Activated naive CD8-positive, alpha-beta T cell (primary cell): ENCODE data around the gene MEGF10.

Experiments used
- H3K27ac Mint-ChIP-seq: one replicate; pipeline ENCODE4 v1.8.0; 2021; ENCODE audit warnings: mixed read lengths
- H3K27me3 Mint-ChIP-seq: one replicate; pipeline ENCODE4 v1.8.0; 2021; ENCODE audit warnings: mixed read lengths
- H3K36me3 Mint-ChIP-seq: one replicate; pipeline ENCODE4 v1.8.0; 2021; ENCODE audit warnings: mixed read lengths
- H3K4me1 Mint-ChIP-seq: one replicate; pipeline ENCODE4 v1.8.0; 2021; ENCODE audit warnings: low read depth, mixed read lengths
- H3K4me3 Mint-ChIP-seq: one replicate; pipeline ENCODE4 v1.8.0; 2021; ENCODE audit warnings: mild to moderate bottlenecking, mixed read lengths
- H3K9me3 Mint-ChIP-seq: one replicate; pipeline ENCODE4 v1.8.0; 2021; ENCODE audit warnings: low read depth, mixed read lengths

Gene MEGF10

DNA sequence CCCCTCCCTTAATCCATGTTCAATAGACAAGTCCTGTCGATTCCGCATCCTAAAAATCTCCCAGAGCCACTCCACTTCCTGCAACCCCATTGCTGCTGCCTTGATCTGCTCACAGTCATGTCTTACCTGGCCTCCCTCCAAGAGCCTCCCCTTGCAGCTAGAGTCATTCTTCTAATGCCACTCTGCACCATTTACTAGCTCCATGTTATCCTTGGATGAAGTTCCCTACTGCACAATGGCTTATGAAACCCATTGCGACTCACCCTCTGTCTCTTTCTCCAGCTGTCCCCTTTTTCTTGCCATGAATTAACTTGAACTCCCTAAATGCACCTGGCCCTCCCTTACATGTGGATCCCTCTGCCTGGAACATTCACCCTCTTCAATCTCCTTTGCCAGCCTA, 39.5 kb downstream of the MEGF10 start:
- H3K9me3 Mint-ChIP-seq: no peaks in the 10 kb centered on the region
- H3K4me1 Mint-ChIP-seq: no peaks in the 10 kb centered on the region
- no peaks in the 10 kb centered on the region for H3K36me3 Mint-ChIP-seq
- peaks cover 17% of the 10 kb centered on the region for H3K27me3 Mint-ChIP-seq
- no peak overlapping the region for H3K27ac Mint-ChIP-seq
- no peak overlapping the region for H3K4me3 Mint-ChIP-seq

GRCh38 chr5:127331890-127332649, 41.5 kb downstream of the MEGF10 start:
- no peak overlapping the region for H3K4me3 Mint-ChIP-seq
- no peaks in the 10 kb centered on the region for H3K9me3 Mint-ChIP-seq
- H3K4me1 Mint-ChIP-seq: no peaks in the 10 kb centered on the region
- no peaks in the 10 kb centered on the region for H3K36me3 Mint-ChIP-seq
- H3K27ac Mint-ChIP-seq: no peak overlapping the region
- peaks cover 20% of the 10 kb centered on the region for H3K27me3 Mint-ChIP-seq

GRCh38 chr5:127333483-127333882, 42.9 kb downstream of the MEGF10 start:
- H3K27me3 Mint-ChIP-seq: peaks cover 21% of the 10 kb centered on the region
- no peak overlapping the region for H3K4me3 Mint-ChIP-seq
- no peaks in the 10 kb centered on the region for H3K36me3 Mint-ChIP-seq
- H3K9me3 Mint-ChIP-seq: no peaks in the 10 kb centered on the region
- H3K4me1 Mint-ChIP-seq: no peaks in the 10 kb centered on the region
- no peak overlapping the region for H3K27ac Mint-ChIP-seq

DNA sequence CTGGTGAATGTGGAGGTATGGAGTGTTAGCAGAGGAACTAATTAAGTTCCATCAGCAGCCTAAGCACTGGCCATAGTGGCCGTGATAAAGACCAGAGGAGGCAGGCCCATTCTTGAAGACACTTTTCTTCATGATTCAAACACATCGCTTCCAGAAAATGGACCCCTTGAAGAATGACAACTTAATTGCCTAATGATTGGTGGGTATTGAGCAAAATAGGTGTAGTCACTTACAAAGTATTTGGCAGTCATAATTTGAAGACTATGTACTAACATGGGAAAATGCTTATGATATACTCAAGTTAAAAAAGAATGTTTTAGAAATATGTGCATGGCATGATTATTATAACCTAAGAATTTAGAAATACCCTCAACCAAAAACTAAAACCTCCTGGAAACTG, 44.8 kb downstream of the MEGF10 start:
- Mint-ChIP-seq H3K27me3 (peaks cover 19% of the 10 kb centered on the region), H3K27ac (no peak overlapping the region), H3K4me3 (no peak overlapping the region), H3K36me3 (no peaks in the 10 kb centered on the region), H3K9me3 (no peaks in the 10 kb centered on the region), H3K4me1 (no peaks in the 10 kb centered on the region)

GRCh38 chr5:127337876-127338275, 47.3 kb downstream of the MEGF10 start:
- Mint-ChIP-seq H3K36me3 (no peaks in the 10 kb centered on the region), H3K4me1 (no peaks in the 10 kb centered on the region), H3K4me3 (no peak overlapping the region), H3K27ac (no peak overlapping the region), H3K9me3 (no peaks in the 10 kb centered on the region), H3K27me3 (peaks cover 11% of the 10 kb centered on the region)

- H3K4me3 Mint-ChIP-seq: no peak overlapping the region
- H3K27ac Mint-ChIP-seq: no peak overlapping the region
- H3K4me1 Mint-ChIP-seq: no peaks in the 10 kb centered on the region
- no peaks in the 10 kb centered on the region for H3K36me3 Mint-ChIP-seq
- H3K9me3 Mint-ChIP-seq: no peaks in the 10 kb centered on the region
- peaks cover 8% of the 10 kb centered on the region for H3K27me3 Mint-ChIP-seq
Observed at GRCh38 chr5:127338501-127338900, 47.9 kb downstream of the MEGF10 start.

DNA sequence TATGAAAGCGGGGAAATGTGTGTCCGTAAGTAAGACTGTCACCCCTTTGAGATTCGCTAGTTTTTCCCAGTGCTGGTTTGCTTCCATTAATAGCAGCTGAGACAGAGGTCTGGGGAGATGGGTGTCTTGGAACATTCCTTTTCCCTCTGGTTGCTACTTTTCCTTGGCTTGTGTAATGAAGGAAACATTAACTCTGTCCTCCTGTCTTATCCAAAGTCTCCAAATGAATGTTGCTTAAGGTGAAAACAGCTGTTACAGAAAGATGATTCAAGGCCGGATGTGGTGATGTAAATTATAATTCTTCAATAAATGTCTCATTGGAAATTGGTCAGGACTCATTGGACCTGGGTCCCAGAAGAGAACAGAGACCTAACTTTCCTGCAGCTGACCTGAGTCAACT, 50.0 kb downstream of the MEGF10 start:
- H3K36me3 Mint-ChIP-seq: no peaks in the 10 kb centered on the region
- H3K4me1 Mint-ChIP-seq: no peaks in the 10 kb centered on the region
- H3K9me3 Mint-ChIP-seq: no peaks in the 10 kb centered on the region
- H3K27ac Mint-ChIP-seq: no peak overlapping the region
- no peak overlapping the region for H3K4me3 Mint-ChIP-seq
- H3K27me3 Mint-ChIP-seq: peaks cover 6% of the 10 kb centered on the region

DNA sequence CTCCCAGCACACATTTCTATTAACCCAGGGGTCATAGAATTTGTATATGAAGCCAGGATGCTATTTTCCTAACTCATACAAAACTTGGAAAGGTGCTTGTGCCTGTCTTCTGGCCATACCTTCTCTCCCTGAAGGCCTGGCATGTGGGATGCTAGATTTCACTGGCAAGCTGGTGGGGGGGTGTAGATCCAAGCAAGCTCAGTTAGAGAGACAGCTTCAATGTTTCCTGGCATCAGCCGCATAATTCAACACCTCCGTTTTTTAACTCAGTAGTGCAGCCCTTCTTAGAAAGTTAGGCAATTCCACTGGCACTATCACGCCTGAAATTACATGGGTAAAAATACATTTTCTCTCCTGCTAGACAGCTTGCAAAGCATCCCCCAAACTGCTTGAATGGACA, 51.8 kb downstream of the MEGF10 start:
- Mint-ChIP-seq H3K9me3 (no peaks in the 10 kb centered on the region), H3K36me3 (no peaks in the 10 kb centered on the region), H3K27ac (no peak overlapping the region), H3K4me3 (no peak overlapping the region), H3K4me1 (no peaks in the 10 kb centered on the region), H3K27me3 (peaks cover 2% of the 10 kb centered on the region)

DNA sequence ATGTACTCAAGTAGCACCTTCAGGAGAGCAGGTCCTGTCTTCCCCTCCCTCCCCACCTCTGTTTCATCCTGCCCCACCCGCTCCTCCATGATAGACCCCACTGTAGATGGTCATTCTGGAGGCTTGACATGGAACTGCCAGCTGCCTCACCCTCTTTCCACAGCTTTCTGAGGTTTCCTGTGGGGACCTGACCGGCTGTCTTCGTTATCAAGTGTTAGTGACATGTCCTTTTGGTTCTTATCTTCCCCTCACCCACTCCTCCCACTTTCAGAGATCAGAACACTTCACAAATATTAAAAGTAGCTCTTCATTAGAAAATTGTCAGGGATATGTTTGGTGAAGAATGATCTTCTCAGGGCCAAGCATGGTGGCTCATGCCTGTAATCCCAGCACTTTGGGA, 52.7 kb downstream of the MEGF10 start:
- H3K27ac Mint-ChIP-seq: no peak overlapping the region
- H3K4me3 Mint-ChIP-seq: no peak overlapping the region
- H3K9me3 Mint-ChIP-seq: no peaks in the 10 kb centered on the region
- H3K27me3 Mint-ChIP-seq: peaks cover 2% of the 10 kb centered on the region
- no peaks in the 10 kb centered on the region for H3K4me1 Mint-ChIP-seq
- no peaks in the 10 kb centered on the region for H3K36me3 Mint-ChIP-seq

DNA sequence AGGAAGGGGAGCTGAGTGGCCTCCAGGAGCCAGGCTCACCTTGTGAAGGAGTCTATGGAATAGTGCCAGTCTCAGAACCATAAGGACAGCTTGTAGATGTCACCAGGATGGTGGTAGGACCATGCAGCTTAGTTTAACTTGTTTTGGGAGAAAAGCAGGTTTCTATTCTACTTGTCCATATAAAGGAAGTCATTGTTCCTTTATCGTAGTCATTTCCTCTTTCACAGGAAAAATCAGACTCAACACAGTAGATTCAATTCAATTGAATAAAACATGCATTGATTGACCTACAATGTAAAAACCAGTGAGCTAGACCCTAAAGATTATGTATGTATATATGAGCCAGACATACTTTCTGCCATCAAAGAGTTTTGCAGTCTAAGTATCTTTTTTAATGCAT, 53.3 kb downstream of the MEGF10 start:
- H3K9me3 Mint-ChIP-seq: no peaks in the 10 kb centered on the region
- H3K4me3 Mint-ChIP-seq: no peak overlapping the region
- H3K27ac Mint-ChIP-seq: no peak overlapping the region
- no peaks in the 10 kb centered on the region for H3K4me1 Mint-ChIP-seq
- H3K27me3 Mint-ChIP-seq: no peaks in the 10 kb centered on the region
- H3K36me3 Mint-ChIP-seq: no peaks in the 10 kb centered on the region

- Mint-ChIP-seq H3K27ac (no peak overlapping the region), H3K4me1 (no peaks in the 10 kb centered on the region), H3K4me3 (no peak overlapping the region), H3K9me3 (no peaks in the 10 kb centered on the region), H3K36me3 (no peaks in the 10 kb centered on the region), H3K27me3 (peaks cover under 1% of the 10 kb centered on the region)
Observed at GRCh38 chr5:127344931-127345330, 54.3 kb downstream of the MEGF10 start.

DNA sequence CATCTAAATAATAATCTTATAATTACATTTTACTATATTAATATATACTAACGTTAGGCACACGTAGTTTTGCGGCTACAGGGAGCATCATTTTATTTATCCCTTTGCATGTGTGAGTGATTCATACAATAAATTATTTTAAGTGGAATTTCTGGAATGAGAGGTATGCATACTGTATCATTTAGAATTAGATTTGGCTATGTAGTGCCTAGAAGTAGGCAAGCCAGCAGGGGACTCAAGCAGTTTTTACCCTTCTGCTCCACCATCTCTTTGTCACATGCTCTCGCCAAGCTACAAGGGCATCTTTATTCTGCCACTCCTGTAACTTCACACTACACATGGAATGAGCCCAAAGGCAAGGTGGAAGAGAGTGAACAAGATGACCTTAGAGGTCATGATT, 60.8 kb downstream of the MEGF10 start:
- H3K4me1 Mint-ChIP-seq: no peaks in the 10 kb centered on the region
- no peaks in the 10 kb centered on the region for H3K36me3 Mint-ChIP-seq
- H3K9me3 Mint-ChIP-seq: no peaks in the 10 kb centered on the region
- H3K27ac Mint-ChIP-seq: no peak overlapping the region
- H3K27me3 Mint-ChIP-seq: peaks cover 7% of the 10 kb centered on the region
- no peak overlapping the region for H3K4me3 Mint-ChIP-seq

GRCh38 chr5:127352068-127352467, 61.5 kb downstream of the MEGF10 start:
- Mint-ChIP-seq H3K27ac (no peak overlapping the region), H3K9me3 (no peaks in the 10 kb centered on the region), H3K4me3 (no peak overlapping the region), H3K36me3 (no peaks in the 10 kb centered on the region), H3K27me3 (peaks cover 7% of the 10 kb centered on the region), H3K4me1 (no peaks in the 10 kb centered on the region)

GRCh38 chr5:127353327-127353726, 62.7 kb downstream of the MEGF10 start:
- Mint-ChIP-seq H3K27ac (no peak overlapping the region), H3K9me3 (no peaks in the 10 kb centered on the region), H3K4me1 (no peaks in the 10 kb centered on the region)

DNA sequence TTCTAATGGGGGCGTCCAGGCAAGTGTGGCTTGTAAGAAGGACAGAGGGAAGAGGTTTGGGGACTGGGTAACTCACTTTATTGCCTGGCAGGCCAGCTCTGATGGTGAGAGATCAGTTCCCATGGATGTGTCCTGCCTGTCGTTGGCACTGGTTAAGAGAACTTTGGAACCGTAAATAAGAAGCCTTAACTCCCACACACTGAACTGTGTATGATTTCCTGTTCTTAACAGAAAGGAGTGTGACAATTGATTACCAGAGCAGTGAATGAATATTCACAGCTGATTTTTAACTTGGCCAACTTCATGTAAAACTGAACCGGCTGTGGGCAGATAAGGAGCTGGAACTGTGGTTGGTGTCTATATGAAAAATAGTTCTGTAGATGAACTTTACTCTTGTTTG, 63.2 kb downstream of the MEGF10 start:
- peaks cover 7% of the 10 kb centered on the region for H3K27me3 Mint-ChIP-seq
- no peaks in the 10 kb centered on the region for H3K36me3 Mint-ChIP-seq
- H3K4me1 Mint-ChIP-seq: no peaks in the 10 kb centered on the region

More at GRCh38 chr5:127353327-127353726, 62.7 kb downstream of the MEGF10 start:
- Mint-ChIP-seq H3K36me3 (no peaks in the 10 kb centered on the region), H3K4me3 (no peak overlapping the region), H3K27me3 (peaks cover 7% of the 10 kb centered on the region)

DNA sequence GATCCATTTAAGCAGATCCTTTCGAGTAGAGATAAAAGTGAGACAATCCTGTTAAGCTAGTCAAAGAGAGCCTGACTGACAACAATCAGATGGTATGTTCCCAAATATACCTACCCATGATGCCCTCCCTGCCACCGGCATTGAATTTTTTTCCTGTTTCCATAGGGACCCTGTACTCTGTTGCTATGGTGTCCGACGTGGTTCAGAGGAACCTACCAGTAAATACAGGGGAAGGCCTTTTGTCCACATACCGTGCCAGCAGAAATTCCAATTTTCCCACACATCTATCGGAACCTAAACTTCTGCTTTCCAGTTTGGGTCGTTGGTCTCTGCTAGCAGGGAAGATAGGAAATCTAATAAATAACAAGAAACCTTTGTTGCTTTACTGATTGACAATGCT, 64.7 kb downstream of the MEGF10 start:
- H3K4me1 Mint-ChIP-seq: no peaks in the 10 kb centered on the region
- peaks cover 3% of the 10 kb centered on the region for H3K27me3 Mint-ChIP-seq
- no peak overlapping the region for H3K27ac Mint-ChIP-seq
- H3K9me3 Mint-ChIP-seq: no peaks in the 10 kb centered on the region
- H3K4me3 Mint-ChIP-seq: no peak overlapping the region
- H3K36me3 Mint-ChIP-seq: no peaks in the 10 kb centered on the region

More for the DNA sequence above, 63.2 kb downstream of the MEGF10 start:
- Mint-ChIP-seq H3K4me3 (no peak overlapping the region), H3K9me3 (no peaks in the 10 kb centered on the region), H3K27ac (no peak overlapping the region)
